Prostate gland (tissue), 2 donors: ENCODE results near the gene A2M.

Experiments
- CTCF ChIP-seq, 4 experiments: fragments of 200-600 bp in 2 of 4; fragments of 450-650 bp in 2 of 4; sonication (generic) in 2 of 4; IDR thresholded peaks; 1 replicate in 3 of 4; 2 replicates in 1 of 4; pipeline ENCODE4 v1.5.1; 2016 to 2019; ENCODE audit warnings: antibody characterized with exemption in 4 of 4, mild to moderate bottlenecking in 2 of 4, moderate library complexity in 2 of 4
- POLR2A ChIP-seq: fragments of 450-650 bp; IDR thresholded peaks from one replicate; pipeline ENCODE4 v1.6.1; 2016; ENCODE audit warnings: antibody characterized with exemption, mild to moderate bottlenecking
- POLR2AphosphoS5 ChIP-seq: sonication (generic); formaldehyde crosslinking; IDR thresholded peaks from one replicate; pipeline ENCODE4 v1.6.1; 2017; ENCODE audit warnings: antibody characterized with exemption

- no peak for TF ChIP-seq CTCF (IDR thresholded peaks at IDR 0.05)
- no peak for TF ChIP-seq POLR2A
- no peak for TF ChIP-seq POLR2AphosphoS5
These were observed 27.4 kb upstream of the A2M start for GRCh38 chr12:9143137-9143536.
